Endodermal cell (in vitro differentiated cells): ENCODE measurements around the gene PTPRM. TPM values are rescaled to one million over a fixed set of nuclear protein-coding genes. Genes with fewer than 3 reads are reported as not detected.

Experiments
- DNase-seq: peaks from one replicate; pipeline ENCODE4 v3.0.0-alpha.2; 2017
- H3K27ac ChIP-seq: 2 replicates; pipeline ENCODE4 v1.5.1; 2013; ENCODE audit warnings: mild to moderate bottlenecking, low read depth, low read length, moderate library complexity
- H3K27me3 ChIP-seq: 2 replicates; pipeline ENCODE4 v1.6.1; 2013; ENCODE audit warnings: mild to moderate bottlenecking, low read length, moderate library complexity; ENCODE audit not compliant: insufficient read depth, control insufficient read depth, poor library complexity, severe bottlenecking
- H3K36me3 ChIP-seq: 2 replicates; pipeline ENCODE4 v1.7.0; 2013; ENCODE audit warnings: mild to moderate bottlenecking, low read length, moderate library complexity; ENCODE audit not compliant: control insufficient read depth, insufficient read depth
- H3K4me1 ChIP-seq: one replicate; pipeline ENCODE4 v1.7.0; 2013; ENCODE audit warnings: low read length; ENCODE audit not compliant: control insufficient read depth, insufficient read depth
- H3K4me3 ChIP-seq: 2 replicates; pipeline ENCODE4 v1.5.1; 2013; ENCODE audit warnings: mild to moderate bottlenecking, low read length, moderate library complexity
- H3K9ac ChIP-seq: 2 replicates; pipeline ENCODE4 v1.6.1; 2013; ENCODE audit warnings: mild to moderate bottlenecking, low read length, moderate library complexity; ENCODE audit not compliant: poor library complexity, severe bottlenecking; ENCODE audit errors: extremely low read depth
- H3K9me3 ChIP-seq: 2 replicates; pipeline ENCODE4 v1.6.1; 2013; ENCODE audit warnings: mild to moderate bottlenecking, low read length, moderate library complexity; ENCODE audit not compliant: control insufficient read depth
- H3K27ac Mint-ChIP-seq: 2 replicates; pipeline ENCODE4 v1.8.0; 2020; ENCODE audit warnings: mixed read lengths
- H3K27me3 Mint-ChIP-seq: 2 replicates; pipeline ENCODE4 v1.8.0; 2021; ENCODE audit warnings: mild to moderate bottlenecking, mixed read lengths; ENCODE audit not compliant: insufficient read depth
- H3K36me3 Mint-ChIP-seq: 2 replicates; pipeline ENCODE4 v1.8.0; 2020; ENCODE audit warnings: low read depth, mixed read lengths
- H3K4me1 Mint-ChIP-seq: 2 replicates; pipeline ENCODE4 v1.8.0; 2020; ENCODE audit warnings: mixed read lengths
- H3K4me3 Mint-ChIP-seq: 2 replicates; pipeline ENCODE4 v1.8.0; 2020; ENCODE audit warnings: mild to moderate bottlenecking, moderate library complexity, mixed read lengths
- H3K9me3 Mint-ChIP-seq: 2 replicates; pipeline ENCODE4 v1.8.0; 2020; ENCODE audit warnings: mild to moderate bottlenecking, mixed read lengths
- CTCF ChIP-seq: fragments of 200-600 bp; sonication (generic); conservative IDR thresholded peaks from 2 replicates; pipeline ENCODE4 v1.5.0; 2021; ENCODE audit warnings: antibody characterized with exemption, mild to moderate bottlenecking
- WGBS, 2 experiments: methylation state at CpG; one replicate each; pipeline versions ENCODE4 v1.1.5 to v1.1.7; 2013; ENCODE audit warnings: missing lambda C conversion rate in 2 of 2, mixed read lengths in 1 of 2; ENCODE audit not compliant: insufficient coverage in 1 of 2, insufficient read length in 1 of 2; 5-methylcytosine and 5-hydroxymethylcytosine counted together
- total RNA-seq, 2 donors: library from RNA; stranded (reverse); fragmentation: NEBNext Ultra II Directional in 1 of 2; extraction: Animal tissue kit (Norgen Biotek cat#: 25700) in 1 of 2; gene quantifications; 2 replicates in 1 of 2; 3 replicates in 1 of 2; pipeline ENCODE4 v1.2.1, GENCODE V29; 2021

PTPRM gene
- total RNA-seq, 2 donors from 2014 or later: 47.2 to 57.6 TPM

GRCh38 chr18:7668392-7668791 lies 101.3 kb downstream of the PTPRM start:
- Mint-ChIP-seq H3K9me3 (no peaks in the 10 kb centered on the region), H3K4me1 (peaks cover 14% of the 10 kb centered on the region), H3K4me3 (no peak overlapping the region), H3K27ac (no peak overlapping the region), H3K36me3 (no peaks in the 10 kb centered on the region), H3K27me3 (no peaks in the 10 kb centered on the region)
- Histone ChIP-seq H3K9me3 (no peaks in the 10 kb centered on the region), H3K27ac (no peak overlapping the region), H3K27me3 (no peaks in the 10 kb centered on the region), H3K4me1 (no peaks in the 10 kb centered on the region), H3K36me3 (peaks cover 2% of the 10 kb centered on the region), H3K9ac (no peak overlapping the region), H3K4me3 (no peak overlapping the region)
- no peak for TF ChIP-seq CTCF
- WGBS, 2 experiments: 76 to 85% methylated on average over 3 of the region's 3 CpGs
- no peak for DNase-seq

- H3K4me1 Mint-ChIP-seq: peaks cover 14% of the 10 kb centered on the region
- H3K27ac Mint-ChIP-seq: no peak overlapping the region
- no peaks in the 10 kb centered on the region for H3K27me3 Mint-ChIP-seq
- Histone ChIP-seq H3K36me3 (no peaks in the 10 kb centered on the region), H3K27me3 (no peaks in the 10 kb centered on the region), H3K9ac (no peak overlapping the region), H3K4me1 (no peaks in the 10 kb centered on the region), H3K27ac (no peak overlapping the region), H3K9me3 (no peaks in the 10 kb centered on the region), H3K4me3 (no peak overlapping the region)
- no peak for DNase-seq
- 96% methylated on average over 3 of the region's 3 CpGs for WGBS, 2 experiments
- no peaks in the 10 kb centered on the region for H3K36me3 Mint-ChIP-seq
- H3K9me3 Mint-ChIP-seq: no peaks in the 10 kb centered on the region
- no peak for TF ChIP-seq CTCF
- no peak overlapping the region for H3K4me3 Mint-ChIP-seq
Observed at GRCh38 chr18:7669361-7669760, 102.2 kb downstream of the PTPRM start.

- WGBS, 2 experiments: 91 to 100% methylated on average over 1 to 2 of the region's 2 CpGs
- H3K27ac Mint-ChIP-seq: no peak overlapping the region
Observed at GRCh38 chr18:7671105-7671504, 104.0 kb downstream of the PTPRM start.

More at GRCh38 chr18:7671105-7671504, 104.0 kb downstream of the PTPRM start:
- Histone ChIP-seq H3K27ac (no peak overlapping the region), H3K36me3 (no peaks in the 10 kb centered on the region), H3K27me3 (no peaks in the 10 kb centered on the region), H3K9ac (no peak overlapping the region), H3K4me1 (no peaks in the 10 kb centered on the region), H3K9me3 (no peaks in the 10 kb centered on the region), H3K4me3 (no peak overlapping the region)
- Mint-ChIP-seq H3K4me1 (peaks cover 12% of the 10 kb centered on the region), H3K9me3 (no peaks in the 10 kb centered on the region), H3K27me3 (no peaks in the 10 kb centered on the region), H3K36me3 (no peaks in the 10 kb centered on the region), H3K4me3 (no peak overlapping the region)
- no peak for TF ChIP-seq CTCF
- DNase-seq: no peak
